Nucleus accumbens (tissue), 56 donors: ENCODE data around the gene FAU.

Source experiments
- DNase-seq, 56 donors: peaks; one replicate each; lab custom pipeline; 2025; lab: John Stamatoyannopoulos, UW

FAU gene

GRCh38 chr11:65084598-65085375 is 37.1 kb downstream of the FAU start:
- no peak for DNase-seq

DNA sequence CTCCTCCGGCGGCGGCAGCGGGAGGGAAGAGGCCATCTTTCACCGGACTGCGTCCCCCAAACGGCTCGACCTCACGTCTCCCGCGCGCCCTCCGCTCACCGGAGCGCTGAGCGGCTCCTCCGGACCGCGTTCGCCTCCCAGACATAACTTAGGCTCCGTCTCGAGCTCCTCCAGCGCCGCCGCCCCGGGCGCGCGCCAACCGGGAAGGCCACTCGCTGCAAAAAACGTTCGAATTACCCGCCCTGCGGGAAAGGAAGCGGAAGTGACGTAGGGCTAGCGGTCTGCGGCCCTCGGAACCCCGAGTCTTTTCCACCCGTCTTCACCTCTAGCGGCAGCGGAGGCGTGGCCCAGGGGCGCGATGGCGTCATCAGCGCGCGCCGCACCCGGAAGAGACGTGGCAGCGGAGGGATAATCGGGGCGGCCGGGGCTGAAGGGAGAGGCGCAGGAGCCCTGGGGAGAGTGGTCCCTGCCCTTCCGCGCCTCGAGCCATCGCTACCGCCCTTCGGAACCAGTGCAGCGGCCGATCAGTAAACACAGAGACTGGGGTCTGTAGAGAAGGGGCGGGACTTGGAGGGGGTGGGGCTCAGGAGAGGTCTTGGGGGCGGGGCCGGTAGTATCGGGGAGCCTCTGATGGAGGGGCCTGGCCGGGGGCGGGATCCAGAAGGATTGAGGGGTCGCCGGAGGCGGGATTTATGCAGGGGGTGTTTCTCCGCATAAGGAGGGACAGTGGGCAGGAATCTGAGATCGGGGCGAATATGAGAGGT is 37.9 kb downstream of the FAU start, which contains the start of the genes CDCA5 and ZFPL1:
Gene CDCA5 (minus strand): TSS at position 207 of the 764 bp plus-strand sequence. CDS start 62 bp downstream, at position 145.
Gene ZFPL1 (plus strand): TSS at position 389 of the 764 bp plus-strand sequence. CDS start 477 bp downstream, outside the sequence.
- DNase-seq = peak; percentile 43 to 98 (median 92)

- DNase-seq = no peak
These were observed 38.6 kb downstream of the FAU start for GRCh38 chr11:65083134-65083833.

DNA sequence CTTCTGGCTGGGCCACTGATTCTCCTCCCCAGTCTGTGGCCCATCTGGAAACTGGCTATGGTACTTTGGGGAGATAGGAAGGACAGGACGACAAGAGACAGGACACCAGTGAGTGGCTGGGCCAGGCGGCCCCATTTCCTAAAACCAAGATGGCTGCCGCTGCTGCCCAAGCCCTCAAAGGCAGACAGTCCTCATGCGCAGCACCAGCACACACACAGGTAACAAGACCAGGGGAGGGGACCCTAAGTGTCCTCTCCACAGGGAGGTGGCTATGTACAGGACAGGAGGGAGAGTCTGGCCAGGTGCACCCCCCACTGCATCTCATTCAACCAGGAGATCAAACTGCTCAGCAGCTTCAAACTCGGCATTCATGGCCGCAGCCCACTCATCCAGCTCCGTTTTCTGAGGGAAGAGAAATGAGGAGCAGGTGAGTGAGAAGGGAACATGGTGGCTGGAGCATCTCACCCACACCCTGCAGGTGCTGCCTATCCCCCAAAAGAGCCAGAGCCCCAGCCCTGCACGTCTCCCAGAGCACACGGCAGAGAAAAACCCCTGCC is 43.1 kb downstream of the FAU start:
- no peak for DNase-seq

DNA sequence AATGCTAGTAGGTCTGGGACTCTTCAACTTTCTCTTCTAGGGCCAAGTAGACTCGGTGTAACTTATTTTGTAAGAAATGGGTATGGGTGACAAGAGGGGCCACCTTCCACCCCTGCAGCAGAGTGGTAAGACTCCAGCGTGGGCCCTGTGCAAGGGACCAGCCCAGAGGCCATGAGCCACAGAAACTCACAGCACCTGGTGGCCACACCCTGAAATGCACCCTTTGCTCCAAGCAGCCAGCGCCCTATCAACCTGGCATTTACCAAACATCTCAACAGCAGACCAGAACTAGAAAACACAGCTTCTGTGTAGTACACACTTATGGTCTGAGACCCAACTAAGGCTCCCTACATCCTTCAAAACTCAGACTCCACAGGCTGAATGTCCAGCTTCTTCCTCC is 43.8 kb downstream of the FAU start:
- DNase-seq = no peak

- DNase-seq = no peak
These were observed 44.5 kb downstream of the FAU start for GRCh38 chr11:65077451-65077850.

GRCh38 chr11:65072631-65072966 is 49.3 kb downstream of the FAU start:
- DNase-seq = no peak

- DNase-seq = no peak
These were observed 49.9 kb downstream of the FAU start for GRCh38 chr11:65071907-65072630.
